SK-N-SH (cell line): ENCODE data around the gene CPNE1.

Source experiments
- GABPA ChIP-seq: IDR thresholded peaks from 2 replicates; pipeline ENCODE4 v1.4.0; 2012; ENCODE audit warnings: low read depth, mild to moderate bottlenecking
- PBX3 ChIP-seq: IDR thresholded peaks from 2 replicates; pipeline ENCODE4; 2012
- SMC3 ChIP-seq: IDR thresholded peaks from 2 replicates; pipeline ENCODE4 v1.6.1; 2012; ENCODE audit warnings: low read depth, low read length, improper control_type of control experiment
- TCF12 ChIP-seq: IDR thresholded peaks from 2 replicates; pipeline ENCODE4 v1.4.0; 2012
- TF ChIP-seq, protein P1 (sequence below): fragments of 200-600 bp; sonication (generic); IDR thresholded peaks from 2 replicates; pipeline ENCODE4 v1.6.1; 2017; ENCODE audit warnings: antibody characterized with exemption, mild to moderate bottlenecking, moderate library complexity

GRCh38 chr20:35617397-35618262 lies 47.1 kb downstream of the CPNE1 start:
- TF ChIP-seq GABPA, result peak; percentile 14; the same call in 1 of the 2 replicates
- TF ChIP-seq, protein P1, sequence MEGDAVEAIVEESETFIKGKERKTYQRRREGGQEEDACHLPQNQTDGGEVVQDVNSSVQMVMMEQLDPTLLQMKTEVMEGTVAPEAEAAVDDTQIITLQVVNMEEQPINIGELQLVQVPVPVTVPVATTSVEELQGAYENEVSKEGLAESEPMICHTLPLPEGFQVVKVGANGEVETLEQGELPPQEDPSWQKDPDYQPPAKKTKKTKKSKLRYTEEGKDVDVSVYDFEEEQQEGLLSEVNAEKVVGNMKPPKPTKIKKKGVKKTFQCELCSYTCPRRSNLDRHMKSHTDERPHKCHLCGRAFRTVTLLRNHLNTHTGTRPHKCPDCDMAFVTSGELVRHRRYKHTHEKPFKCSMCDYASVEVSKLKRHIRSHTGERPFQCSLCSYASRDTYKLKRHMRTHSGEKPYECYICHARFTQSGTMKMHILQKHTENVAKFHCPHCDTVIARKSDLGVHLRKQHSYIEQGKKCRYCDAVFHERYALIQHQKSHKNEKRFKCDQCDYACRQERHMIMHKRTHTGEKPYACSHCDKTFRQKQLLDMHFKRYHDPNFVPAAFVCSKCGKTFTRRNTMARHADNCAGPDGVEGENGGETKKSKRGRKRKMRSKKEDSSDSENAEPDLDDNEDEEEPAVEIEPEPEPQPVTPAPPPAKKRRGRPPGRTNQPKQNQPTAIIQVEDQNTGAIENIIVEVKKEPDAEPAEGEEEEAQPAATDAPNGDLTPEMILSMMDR, result peak; percentile 46
- no peak for TF ChIP-seq TCF12
- TF ChIP-seq SMC3, result no peak
- 0 out of 2 replicates have a peak, but pooled peaks have one; percentile 9 for TF ChIP-seq PBX3
